ENCODE results near the gene MEX3B.

Gene MEX3B

GRCh38 chr15:82045892-82046665 is at the start of gene MEX3B:
MEX3B (minus strand) TSS chr15:82046018; CDS start chr15:82045705, 313 bp downstream.
- peak; percentile 98 for DNase-seq (ENCODE audit: low read depth)
- H3K4me3 ChIP-seq (ENCODE audit: low read depth, low read length), result peak within 1 kb of the TSS; percentile 73

GRCh38 chr15:82093774-82094211 is 48.0 kb upstream of the MEX3B start:
- H3K4me3 ChIP-seq (ENCODE audit: low read depth, low read length), result peak overlapping the region; percentile 35
- DNase-seq (ENCODE audit: low read depth), result peak; percentile 85

GRCh38 chr15:82093325-82093724 is 47.5 kb upstream of the MEX3B start:
- no peak for DNase-seq (ENCODE audit: low read depth)
- no peak overlapping the region for H3K4me3 ChIP-seq (ENCODE audit: low read depth, low read length)

GRCh38 chr15:82091636-82092140 is 45.9 kb upstream of the MEX3B start:
- no peak for DNase-seq (ENCODE audit: low read depth)
- no peak overlapping the region for H3K4me3 ChIP-seq (ENCODE audit: low read depth, low read length)

GRCh38 chr15:82086243-82086995 is 40.6 kb upstream of the MEX3B start:
- no peak overlapping the region for H3K4me3 ChIP-seq (ENCODE audit: low read depth, low read length)
- DNase-seq (ENCODE audit: low read depth), result no peak

GRCh38 chr15:82081914-82082762 is 36.3 kb upstream of the MEX3B start:
- H3K4me3 ChIP-seq (ENCODE audit: low read depth, low read length), result no peak overlapping the region
- peak; percentile 85 for DNase-seq (ENCODE audit: low read depth)

- no peak overlapping the region for H3K4me3 ChIP-seq (ENCODE audit: low read depth, low read length)
- DNase-seq (ENCODE audit: low read depth), result no peak
These were observed 35.0 kb upstream of the MEX3B start for GRCh38 chr15:82080774-82081173.

- peak; percentile 8 for DNase-seq (ENCODE audit: low read depth)
- H3K4me3 ChIP-seq (ENCODE audit: low read depth, low read length), result no peak overlapping the region
These were observed 33.9 kb upstream of the MEX3B start for GRCh38 chr15:82079736-82080135.

GRCh38 chr15:82074610-82075009 is 28.8 kb upstream of the MEX3B start:
- H3K4me3 ChIP-seq (ENCODE audit: low read depth, low read length), result no peak overlapping the region
- no peak for DNase-seq (ENCODE audit: low read depth)

- DNase-seq (ENCODE audit: low read depth), result no peak
- H3K4me3 ChIP-seq (ENCODE audit: low read depth, low read length), result no peak overlapping the region
These were observed 27.2 kb upstream of the MEX3B start for GRCh38 chr15:82072926-82073537.

GRCh38 chr15:82066455-82066854 is 20.6 kb upstream of the MEX3B start:
- DNase-seq (ENCODE audit: low read depth), result no peak
- H3K4me3 ChIP-seq (ENCODE audit: low read depth, low read length), result no peak overlapping the region

GRCh38 chr15:82064824-82065223 is 19.0 kb upstream of the MEX3B start:
- DNase-seq (ENCODE audit: low read depth), result no peak
- H3K4me3 ChIP-seq (ENCODE audit: low read depth, low read length), result no peak overlapping the region

GRCh38 chr15:82062479-82063454 is 16.9 kb upstream of the MEX3B start:
- no peak overlapping the region for H3K4me3 ChIP-seq (ENCODE audit: low read depth, low read length)
- DNase-seq (ENCODE audit: low read depth), result no peak

GRCh38 chr15:82060817-82061216 is 15.0 kb upstream of the MEX3B start:
- DNase-seq (ENCODE audit: low read depth), result no peak
- H3K4me3 ChIP-seq (ENCODE audit: low read depth, low read length), result no peak overlapping the region

- H3K4me3 ChIP-seq (ENCODE audit: low read depth, low read length), result no peak overlapping the region
These were observed 12.8 kb upstream of the MEX3B start for GRCh38 chr15:82058517-82059204.

GRCh38 chr15:82058026-82058425 is 12.2 kb upstream of the MEX3B start:
- no peak overlapping the region for H3K4me3 ChIP-seq (ENCODE audit: low read depth, low read length)
- DNase-seq (ENCODE audit: low read depth), result no peak

More at GRCh38 chr15:82058517-82059204, 12.8 kb upstream of the MEX3B start:
- DNase-seq (ENCODE audit: low read depth), result no peak

- DNase-seq (ENCODE audit: low read depth), result no peak
- H3K4me3 ChIP-seq (ENCODE audit: low read depth, low read length), result no peak overlapping the region
These were observed 11.4 kb upstream of the MEX3B start for GRCh38 chr15:82056958-82057823.
